ENCODE data around the gene VAT1L.

- no peak for TF ChIP-seq CTCF (IDR thresholded peaks at IDR 0.05)
- TF ChIP-seq POLR2A (IDR thresholded peaks at IDR 0.05) = no peak
- no peak for TF ChIP-seq POLR2AphosphoS5 (IDR thresholded peaks at IDR 0.05)
- TF ChIP-seq EP300 (IDR thresholded peaks at IDR 0.05) = no peak
Observed at GRCh38 chr16:77849646-77850258, 61.4 kb downstream of the VAT1L start.
